Tongue (tissue), 2 donors: ENCODE results near the gene EP400. TPM values are rescaled to one million over a fixed set of nuclear protein-coding genes. Genes with fewer than 3 reads are reported as not detected.

Experiments used
- DNase-seq: peaks from one replicate; pipeline ENCODE4 v3.0.0-alpha.2; 2015
- total RNA-seq: library from RNA; depleted of rRNA; stranded (reverse); fragments of >200 nt; gene quantifications from one replicate; pipeline ENCODE4 v1.2.3, GENCODE V29; 2014

EP400 gene
- total RNA-seq, 1 donor from 2014 or later, result 20.3 TPM

DNA sequence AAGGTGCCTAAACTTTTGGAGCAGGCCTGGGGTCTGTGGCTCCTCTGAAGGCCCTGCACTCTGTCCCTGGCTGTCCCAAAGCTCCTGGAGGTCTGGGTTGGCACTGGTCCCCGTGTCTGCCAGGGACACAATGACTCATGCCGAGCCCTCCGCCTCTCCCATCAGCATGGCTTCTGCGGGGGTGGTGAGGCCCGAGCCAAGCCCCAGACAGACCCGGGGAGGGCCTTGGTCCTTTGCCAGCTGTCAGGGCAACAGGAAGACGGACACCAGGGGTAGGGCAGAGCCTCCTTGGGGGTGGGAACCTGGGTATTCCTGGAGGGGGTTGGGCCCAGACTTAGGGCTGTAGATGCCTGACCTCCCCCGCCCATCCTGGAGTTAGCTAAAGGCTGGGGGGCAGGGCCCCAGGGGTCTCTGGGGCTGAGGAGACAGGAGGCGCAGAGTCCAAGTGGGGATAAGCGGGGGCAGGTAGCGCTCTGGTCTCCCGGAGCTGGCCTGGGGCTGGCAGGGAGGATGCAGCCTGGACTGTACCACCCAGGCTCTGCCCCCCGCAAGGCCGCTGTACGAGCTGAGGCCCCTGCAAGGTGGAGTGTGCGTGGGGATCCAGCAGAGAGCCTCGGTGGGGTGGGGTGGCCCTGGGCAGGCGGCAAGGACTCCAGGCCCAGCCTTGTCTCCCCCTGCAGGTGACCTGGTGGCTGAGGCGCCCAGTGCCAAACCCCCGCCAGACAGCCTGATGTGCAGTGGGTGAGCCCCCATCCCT is 37.0 kb upstream of the EP400 start:
- no peak for DNase-seq

DNA sequence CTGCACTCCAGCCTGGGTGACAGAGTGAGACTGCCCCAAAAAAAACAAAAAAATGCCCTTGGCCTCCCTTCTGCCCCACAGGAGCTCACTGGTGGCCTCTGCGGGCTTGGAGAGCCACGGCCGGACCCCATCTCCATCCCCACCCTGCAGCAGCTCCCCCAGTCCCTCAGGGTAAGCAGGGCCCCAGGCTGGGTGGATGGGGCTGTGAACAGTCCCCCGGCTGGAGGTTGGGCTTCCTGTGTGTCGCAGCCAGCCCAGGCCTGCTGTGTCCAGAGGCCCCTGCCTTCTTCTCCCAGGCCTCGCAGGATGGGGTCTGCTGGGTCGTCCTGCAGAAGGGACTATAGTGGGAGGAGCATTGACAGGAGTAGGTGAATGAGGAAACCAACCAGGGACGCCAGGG is 36.1 kb upstream of the EP400 start:
- DNase-seq, result no peak

DNA sequence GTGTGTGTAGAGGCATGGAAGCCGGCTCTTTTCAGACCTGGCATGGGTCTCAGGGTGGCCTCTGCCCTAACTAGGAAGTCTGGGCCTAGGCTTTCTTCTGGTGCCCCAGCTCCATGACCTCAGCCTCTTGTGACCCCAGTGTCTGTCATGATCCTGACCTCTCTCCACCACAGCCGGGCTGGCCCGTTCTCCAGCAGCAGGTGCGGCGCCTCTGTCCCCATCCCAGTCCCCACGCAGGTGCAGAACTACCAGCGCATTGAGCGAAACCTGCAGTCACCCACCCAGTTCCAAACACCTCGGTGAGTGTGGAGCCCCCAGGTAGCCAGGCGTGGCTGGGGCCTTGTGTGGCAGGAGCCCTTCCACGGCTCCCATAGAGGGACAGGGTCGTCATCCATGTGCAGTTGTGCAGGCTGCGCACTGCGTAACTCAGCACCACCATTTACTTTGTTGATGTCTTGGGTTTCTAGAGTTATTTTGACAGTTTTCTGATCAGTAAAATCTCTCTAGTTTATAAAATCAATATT is 35.5 kb upstream of the EP400 start:
- no peak for DNase-seq

DNA sequence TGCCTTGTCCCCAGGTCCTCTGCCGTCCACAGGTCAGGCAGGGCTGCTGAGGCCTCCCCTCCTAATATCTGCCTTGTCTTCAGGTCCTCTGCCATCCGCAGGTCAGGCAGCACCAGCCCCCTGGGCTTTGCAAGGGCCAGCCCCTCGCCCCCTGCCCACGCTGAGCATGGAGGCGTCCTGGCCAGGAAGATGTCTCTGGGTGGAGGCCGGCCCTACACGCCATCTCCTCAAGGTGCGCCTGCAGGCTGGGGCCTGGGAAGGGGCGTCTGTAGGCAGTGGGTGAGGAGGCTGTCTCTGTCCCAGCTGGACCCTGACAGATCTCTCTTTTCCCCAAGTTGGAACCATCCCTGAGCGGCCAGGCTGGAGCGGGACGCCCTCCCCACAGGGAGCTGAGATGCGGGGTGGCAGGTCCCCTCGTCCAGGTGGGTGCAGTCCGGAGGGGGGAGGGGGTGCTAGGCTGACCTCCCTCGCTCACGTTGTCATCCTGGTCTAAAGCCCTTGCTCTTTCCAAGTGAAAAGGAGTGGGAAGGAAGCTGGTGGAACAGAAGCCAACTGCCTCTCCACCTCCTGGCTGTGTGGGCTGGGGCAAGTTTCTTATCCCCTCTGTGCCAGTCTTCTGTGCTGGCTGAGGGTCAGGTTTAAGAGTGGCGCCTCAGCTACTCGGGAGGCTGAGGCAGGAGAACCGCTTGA is 34.6 kb upstream of the EP400 start:
- DNase-seq, result no peak

DNA sequence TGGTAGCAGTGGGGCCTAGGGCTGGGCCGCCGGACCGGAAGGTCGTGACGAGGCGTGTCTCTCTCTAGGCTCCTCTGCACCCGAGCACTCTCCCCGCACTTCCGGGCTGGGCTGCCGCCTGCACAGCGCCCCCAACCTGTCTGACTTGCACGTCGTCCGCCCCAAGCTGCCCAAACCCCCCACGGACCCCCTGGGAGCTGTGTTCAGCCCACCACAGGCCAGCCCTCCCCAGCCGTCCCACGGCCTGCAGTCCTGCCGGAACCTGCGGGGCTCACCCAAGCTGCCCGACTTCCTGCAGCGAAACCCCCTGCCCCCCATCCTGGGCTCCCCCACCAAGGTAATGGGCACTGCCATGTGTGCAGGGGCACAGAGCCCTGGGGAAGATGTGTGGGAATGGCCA is 33.9 kb upstream of the EP400 start:
- no peak for DNase-seq

DNA sequence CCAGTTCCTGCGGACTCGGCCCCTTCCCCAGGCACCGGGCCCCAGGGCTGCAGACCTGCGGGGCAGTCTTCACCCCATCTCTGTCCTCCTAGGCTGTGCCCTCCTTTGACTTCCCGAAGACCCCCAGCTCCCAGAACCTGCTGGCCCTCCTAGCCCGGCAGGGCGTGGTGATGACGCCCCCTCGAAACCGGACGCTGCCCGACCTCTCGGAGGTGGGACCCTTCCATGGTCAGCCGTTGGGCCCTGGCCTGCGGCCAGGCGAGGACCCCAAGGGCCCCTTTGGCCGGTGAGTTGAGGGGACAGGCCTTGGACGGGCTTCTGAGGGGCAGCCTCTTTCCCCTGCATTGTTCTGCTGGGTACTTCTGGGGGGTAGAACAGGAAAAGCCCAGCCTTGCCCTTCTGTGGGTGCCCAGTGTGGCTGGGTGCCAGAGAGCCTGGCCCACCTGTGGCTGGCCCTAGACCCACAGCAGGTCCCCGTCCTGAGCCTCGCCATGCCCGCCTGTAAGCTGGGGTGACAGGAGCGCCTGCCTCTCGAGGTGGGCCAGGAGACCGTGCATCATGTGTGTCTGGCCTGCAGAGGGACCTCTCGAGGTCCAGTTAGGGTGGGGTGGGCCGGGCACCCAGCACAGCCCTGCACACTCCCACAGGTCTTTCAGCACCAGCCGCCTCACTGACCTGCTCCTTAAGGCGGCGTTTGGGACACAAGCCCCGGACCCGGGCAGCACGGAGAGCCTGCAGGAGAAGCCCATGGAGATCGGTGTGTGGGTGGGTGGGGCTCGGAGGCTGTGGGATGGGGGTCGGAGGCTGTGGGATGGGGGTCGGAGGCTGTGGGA is 33.2 kb upstream of the EP400 start:
- DNase-seq, result no peak

DNA sequence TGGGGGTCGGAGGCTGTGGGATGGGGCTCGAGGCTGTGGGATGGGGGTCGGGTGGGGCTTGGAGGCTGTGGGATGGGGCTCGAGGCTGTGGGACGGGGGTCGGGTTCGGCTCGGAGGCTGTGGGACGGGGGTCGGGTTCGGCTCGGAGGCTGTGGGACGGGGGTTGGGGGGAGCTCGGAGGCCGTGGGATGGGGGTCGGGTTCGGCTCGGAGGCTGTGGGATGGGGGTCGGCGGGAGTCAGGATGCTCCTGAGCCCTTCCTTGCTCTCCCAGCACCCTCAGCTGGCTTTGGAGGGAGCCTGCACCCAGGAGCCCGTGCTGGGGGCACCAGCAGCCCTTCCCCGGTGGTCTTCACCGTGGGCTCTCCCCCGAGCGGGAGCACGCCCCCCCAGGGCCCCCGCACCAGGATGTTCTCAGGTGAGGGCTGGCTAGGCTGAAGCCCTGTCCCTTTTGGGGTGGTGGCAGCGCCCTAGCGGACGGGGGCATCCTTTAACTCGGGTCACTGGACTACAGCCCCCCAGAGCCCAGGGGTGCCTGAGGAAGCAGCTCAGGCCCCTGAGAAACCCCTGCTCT is 32.5 kb upstream of the EP400 start:
- no peak for DNase-seq

DNA sequence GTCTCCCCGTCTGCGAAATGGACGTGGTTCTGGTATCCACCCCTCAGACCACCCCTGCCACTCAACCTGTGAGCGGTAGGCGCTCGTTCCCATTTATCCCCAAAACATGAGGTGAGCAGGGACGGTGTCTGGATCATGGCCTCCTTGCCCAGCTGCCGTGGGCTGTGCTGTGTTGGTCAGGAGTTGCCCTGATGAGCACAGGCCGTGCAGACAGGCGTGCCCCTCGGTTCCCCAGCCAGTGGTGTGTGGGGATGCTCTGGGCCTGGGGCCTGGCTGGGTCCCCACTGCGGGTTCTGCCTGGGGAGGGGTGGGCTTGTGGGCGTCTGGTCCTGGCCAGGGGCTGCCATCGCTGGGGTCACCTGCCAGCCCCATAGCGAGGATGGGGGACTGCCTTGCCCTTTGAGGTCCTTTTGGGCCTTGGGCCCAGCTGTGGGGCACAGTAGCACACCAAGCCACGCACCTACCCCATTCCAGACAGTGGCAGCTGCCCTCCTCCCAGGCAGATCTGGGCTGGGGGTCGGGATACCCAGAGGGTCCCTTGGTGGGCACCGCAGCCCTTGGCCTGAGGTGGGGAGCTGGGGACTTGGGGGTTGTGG is 31.9 kb upstream of the EP400 start:
- no peak for DNase-seq

DNA sequence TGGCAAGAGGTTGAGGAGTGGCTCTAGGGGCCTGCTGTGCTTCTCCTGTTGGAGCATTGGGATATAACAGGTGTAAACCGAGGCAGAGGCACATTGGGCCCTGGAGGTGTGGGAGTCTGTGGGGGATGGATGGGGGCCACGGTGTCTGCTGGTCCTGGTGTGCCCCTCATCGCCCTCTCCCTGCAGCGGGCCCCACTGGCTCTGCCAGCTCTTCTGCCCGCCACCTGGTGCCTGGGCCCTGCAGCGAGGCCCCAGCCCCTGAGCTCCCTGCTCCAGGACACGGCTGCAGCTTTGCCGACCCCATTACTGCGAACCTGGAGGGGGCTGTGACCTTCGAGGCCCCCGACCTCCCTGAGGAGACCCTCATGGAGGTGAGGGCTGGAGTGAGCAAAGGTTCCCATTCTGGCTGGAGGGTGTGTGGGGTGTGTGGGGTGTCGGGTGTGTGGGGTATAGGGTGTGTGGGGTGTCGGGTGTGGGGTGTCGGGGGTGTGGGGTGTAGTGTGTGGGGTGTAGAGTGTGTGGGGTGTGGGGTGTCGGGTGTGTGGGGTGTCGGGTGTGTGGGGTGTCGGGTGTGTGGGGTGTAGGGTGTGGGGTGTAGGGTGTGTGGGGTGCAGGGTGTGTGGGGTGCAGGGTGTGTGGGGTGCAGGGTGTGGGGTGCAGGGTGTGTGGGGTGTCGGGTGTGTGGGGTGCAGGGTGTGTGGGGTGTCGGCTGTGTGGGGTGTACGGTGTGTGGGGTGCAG is 31.3 kb upstream of the EP400 start:
- DNase-seq, result no peak

DNA sequence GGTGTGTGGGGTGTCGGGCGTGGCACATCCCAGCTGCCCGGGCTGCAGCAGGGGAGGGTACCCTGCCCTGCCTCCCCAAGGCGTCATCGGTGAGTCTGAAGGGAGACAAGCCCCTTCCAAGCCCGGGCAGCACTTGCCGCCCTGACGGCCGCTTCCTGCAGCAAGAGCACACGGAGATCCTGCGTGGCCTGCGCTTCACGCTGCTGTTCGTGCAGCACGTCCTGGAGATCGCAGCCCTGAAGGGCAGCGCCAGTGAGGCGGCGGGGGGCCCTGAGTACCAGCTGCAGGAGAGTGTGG is 30.7 kb upstream of the EP400 start:
- no peak for DNase-seq

DNA sequence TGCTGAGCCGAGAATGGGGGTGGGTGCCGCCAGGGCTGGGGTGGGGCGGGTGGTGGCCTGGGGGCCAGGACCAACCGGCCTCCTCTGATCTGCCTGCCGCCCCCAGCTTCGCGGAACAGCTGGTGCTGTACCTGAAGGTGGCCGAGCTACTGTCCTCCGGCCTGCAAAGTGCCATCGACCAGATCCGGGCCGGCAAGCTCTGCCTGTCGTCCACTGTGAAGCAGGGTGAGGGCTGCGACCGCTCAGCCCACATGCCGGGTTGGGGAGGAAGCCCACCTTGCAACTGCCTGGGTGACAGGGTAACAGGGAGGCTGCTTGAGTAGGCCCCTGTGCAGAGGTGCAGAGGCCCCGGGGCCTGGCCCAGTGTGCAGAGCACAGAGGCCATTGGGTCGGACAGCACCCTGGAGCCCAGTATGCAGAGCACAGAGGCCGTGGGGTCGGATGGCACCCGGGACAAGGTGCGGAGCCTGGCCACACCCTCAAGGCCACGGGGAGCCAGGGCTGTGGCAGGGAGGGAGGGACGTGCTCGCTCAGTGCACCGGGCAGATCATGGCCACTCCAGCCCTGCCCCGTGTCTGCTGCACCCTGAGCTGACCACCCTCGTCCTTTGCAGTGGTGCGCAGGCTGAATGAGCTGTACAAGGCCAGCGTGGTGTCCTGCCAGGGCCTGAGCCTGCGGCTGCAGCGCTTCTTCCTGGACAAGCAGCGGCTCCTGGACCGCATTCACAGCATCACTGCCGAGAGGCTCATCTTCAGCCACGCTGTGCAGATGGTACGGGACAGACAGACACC is 30.2 kb upstream of the EP400 start:
- DNase-seq, result no peak

DNA sequence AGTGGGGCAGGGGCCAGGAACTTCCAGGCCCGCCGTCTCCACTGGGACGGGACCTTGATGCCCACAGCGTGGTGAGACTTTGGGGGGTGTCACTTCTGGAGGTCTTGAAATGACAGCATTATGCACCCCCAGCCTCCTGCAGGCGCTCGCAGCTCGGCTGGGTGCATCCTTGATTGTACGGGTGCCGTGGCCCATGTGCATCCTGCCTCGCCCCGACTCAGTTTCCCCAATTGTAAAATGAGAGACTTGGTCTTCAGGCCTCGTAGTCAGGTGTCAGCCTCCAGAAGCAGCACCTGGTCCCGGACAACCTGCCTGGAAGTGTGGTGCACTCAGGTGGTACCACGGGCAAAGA is 29.6 kb upstream of the EP400 start:
- DNase-seq, result no peak

DNA sequence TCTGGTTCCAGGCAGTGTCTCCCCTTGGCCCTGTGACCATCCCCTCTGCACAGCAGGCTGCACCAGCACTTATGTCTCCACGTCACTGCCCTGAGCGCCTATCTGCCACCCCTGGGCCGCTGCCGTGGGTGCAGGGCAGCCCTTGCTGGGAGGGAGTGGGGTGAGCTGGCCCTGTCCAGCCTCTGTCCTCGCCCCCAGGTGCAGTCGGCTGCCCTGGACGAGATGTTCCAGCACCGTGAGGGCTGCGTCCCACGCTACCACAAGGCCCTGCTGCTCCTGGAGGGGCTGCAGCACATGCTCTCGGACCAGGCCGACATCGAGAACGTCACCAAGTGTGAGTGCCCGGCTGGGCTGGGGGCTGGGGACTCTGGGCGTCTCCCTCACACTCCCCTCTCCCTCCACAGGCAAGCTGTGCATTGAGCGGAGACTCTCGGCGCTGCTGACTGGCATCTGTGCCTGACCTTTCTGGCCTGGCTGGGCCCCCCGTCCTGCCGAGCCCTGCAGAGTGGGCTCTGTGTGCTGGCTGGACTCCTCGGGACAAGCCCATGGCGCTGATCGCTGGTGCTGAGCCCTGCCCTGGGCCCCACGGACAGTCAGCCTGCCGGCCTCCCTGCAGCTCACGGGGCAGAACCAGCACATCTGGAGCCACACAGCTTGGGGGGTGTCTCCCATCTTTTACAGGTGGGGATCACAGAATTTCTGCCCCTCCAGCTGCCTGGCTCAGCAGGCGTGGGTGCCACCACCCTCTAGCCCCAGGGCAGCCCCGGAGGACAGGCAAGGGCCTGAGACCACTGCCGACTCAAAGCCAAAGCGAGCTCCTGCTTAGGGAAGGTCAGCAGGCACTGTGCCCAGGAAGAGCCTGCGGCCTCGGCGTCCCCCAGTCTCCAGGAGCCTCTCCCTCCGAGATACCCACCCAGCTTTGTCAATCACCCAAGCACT is 28.6 kb upstream of the EP400 start:
- no peak for DNase-seq

DNA sequence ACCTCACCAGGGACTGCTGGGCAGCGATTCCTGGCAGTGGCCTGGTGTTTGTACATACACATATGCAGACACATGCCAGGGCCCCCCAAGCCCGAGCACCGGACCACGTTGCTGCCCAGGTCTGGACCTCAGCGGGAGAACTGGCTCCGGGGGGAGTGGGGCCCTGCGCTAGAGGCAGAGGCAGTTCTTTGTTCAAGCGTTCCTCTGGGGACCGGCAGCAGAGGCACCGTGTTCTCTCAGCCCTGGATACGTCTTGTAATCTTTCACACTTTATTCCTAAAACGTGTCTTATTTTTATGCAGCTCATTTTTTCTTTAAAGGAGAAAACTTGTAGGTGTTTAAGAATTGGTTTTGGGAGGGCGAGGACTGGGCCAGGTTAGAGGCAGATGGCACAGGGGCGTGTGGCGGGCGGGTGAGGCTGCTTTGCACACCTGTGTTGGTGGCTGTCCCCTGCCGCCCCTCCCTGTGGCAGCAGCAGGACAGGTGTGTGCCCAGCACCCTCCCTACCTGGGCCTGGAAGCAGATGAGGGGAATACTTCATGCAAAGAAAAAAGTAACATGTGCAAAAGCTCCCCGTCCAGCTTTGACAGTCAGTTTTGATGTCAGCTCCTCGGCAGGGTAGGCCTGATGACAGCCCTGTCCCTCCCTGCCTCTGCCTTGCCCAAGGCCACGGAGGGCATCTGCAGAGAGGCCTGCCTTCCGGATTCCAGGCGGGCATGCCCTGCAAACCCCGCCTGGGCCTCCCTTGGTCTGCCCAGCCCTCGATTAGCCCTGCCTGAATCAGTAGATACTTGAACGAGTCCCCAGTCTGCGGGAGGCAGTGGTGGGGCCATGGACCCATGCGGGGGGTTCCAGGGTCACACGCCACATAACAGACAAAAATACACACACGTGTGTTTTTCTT is 27.6 kb upstream of the EP400 start:
- DNase-seq, result no peak

DNA sequence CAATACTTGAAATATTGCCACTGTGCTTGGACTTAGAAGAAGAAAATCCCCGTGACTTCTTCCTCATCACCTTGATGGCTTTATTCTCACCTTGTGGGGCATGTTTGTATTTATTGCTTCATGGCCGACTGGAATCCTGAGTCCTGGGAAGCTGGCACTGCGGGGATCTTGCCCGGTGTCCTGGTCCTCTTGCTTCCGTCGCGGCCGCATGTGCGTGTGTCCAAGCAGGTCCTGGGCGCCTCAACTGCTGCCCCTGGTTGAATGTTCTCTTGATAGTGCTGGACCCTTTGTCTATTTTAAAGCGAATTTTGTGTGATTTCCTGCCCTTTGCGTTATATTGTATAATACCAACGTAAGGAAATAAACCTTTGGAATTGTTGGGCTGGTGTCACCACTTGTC is 27.0 kb upstream of the EP400 start:
- no peak for DNase-seq

DNA sequence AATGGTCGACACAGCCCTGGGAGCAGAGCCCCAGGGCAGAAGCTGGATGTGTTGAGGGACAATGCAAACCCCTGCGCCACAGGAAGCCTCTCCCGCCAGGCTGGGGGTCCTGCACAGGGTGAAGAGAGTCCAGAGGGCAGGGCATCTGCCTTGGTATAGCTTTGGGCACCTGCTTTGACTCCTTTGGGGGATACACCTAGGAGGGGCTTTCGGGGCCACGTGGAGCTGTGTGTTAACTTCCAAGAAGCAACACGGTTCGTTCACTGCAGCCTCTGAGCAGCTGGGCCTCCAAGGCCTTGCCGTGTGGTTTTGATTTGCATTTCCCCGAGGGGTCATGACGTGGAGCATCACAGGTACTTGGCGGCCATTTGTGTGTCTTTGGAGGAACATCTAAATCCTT is 26.5 kb upstream of the EP400 start:
- peak; percentile 25 for DNase-seq

DNA sequence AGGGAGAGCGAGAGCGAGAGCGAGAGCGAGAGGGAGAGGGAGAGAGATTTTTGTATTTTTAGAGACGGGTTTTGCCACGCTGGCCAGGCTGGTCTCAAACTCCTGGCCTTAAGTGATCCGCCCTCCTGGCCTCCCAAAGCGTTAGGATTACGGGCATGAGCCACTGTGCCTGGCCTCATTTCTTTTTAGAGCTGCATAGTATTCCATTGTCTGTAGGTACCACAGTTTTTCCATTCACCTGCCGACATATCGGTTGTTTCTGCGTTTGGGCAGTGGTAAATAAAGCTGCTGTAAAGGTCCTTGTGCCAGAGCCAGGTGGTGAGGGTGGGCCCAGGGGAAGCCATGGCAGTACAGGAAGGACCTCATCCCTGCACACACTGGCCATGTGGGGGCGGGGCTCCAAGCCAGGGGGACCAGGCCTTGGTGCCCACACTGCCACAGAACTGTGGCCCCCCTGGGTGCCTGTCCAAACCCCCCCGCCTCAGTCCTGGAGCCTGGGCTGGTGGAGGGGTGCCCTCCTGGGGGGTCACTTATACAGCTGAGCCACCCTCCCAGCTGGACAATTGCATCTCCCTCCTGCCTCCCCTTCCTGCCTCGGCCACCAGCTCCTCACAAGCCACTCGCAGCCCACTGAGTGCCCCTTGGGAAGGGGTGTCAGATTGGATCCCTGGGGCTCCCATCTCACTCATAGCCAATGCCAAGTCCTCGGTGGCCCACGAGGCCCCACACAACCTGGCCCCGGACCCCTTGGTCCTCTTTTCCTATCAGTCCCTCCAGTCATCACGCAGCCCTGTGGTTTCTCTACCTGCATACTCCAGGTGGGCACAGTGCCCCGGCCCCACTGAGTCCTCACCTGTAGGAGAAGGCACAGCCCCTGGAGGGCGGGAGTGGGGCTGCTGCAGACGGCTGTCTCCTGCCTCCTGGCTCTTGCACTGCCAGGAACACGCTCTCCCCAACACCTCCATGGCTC is 22.3 kb upstream of the EP400 start:
- no peak for DNase-seq
